Measurements from ENCODE around the gene ABTB1. TPM values are rescaled to one million over a fixed set of nuclear protein-coding genes. Genes with fewer than 3 reads are reported as not detected.
A peak's percentile ranks its signal among the peaks of the same experiment; 100 is the strongest.
"Not testable (repeated sequence)": the region's sequence is repeated elsewhere in the genome, so short reads cannot be mapped to it uniquely, and the experiment has no call there.

Gene ABTB1
- total and polyA plus RNA-seq, 9 donors, result 5.5 to 64.4 (median 26.7) TPM

- Histone ChIP-seq H3K27me3 (no peaks in the 10 kb centered on the region), H3K4me3 (no peak overlapping the region), H3K4me1 (ENCODE audit: insufficient read depth) (peaks cover 2% of the 10 kb centered on the region), H3K9me3 (no peaks in the 10 kb centered on the region), H3K36me3 (no peaks in the 10 kb centered on the region), H3K27ac (no peak overlapping the region)
- peak in 4 of 5 donors; percentile 42 to 61 (median 50) for DNase-seq
- TF ChIP-seq POLR2A (IDR thresholded peaks at IDR 0.05) (no peak), CTCF (IDR thresholded peaks at IDR 0.05) (peak; percentile 51 to 69 (median 61))
- intact Hi-C loops (cut with DNase I), result loop anchor here in 2 of 4 donors (5.0 to 10.0 kb wide), 2 partner anchors 320 to 322 kb away; no protein-coding TSS in a partner anchor
- 68 to 73% (median 72%) methylated on average over 13 of the region's 13 CpGs for WGBS, 3 donors
These were observed 20.3 kb upstream of the ABTB1 start for GRCh38 chr3:127652246-127652995.

- TF ChIP-seq EP300 (IDR thresholded peaks at IDR 0.05), result no peak
- TF ChIP-seq POLR2A (IDR thresholded peaks at IDR 0.05), result no peak
- no peak for TF ChIP-seq CTCF (IDR thresholded peaks at IDR 0.05)
- Histone ChIP-seq H3K27ac (no peak overlapping the region), H3K4me3 (no peak overlapping the region), H3K4me1 (ENCODE audit: insufficient read depth) (no peaks in the 10 kb centered on the region), H3K36me3 (no peaks in the 10 kb centered on the region), H3K9me3 (no peaks in the 10 kb centered on the region), H3K27me3 (no peaks in the 10 kb centered on the region)
- no peak for DNase-seq
- intact Hi-C loops (cut with DNase I), result loop anchor here in 2 of 4 donors (5.0 to 10.0 kb wide), 2 partner anchors 318 to 320 kb away; no protein-coding TSS in a partner anchor
- WGBS, 3 donors, result 37 to 51% (median 50%) methylated on average over 4 of the region's 4 CpGs
These were observed 18.4 kb upstream of the ABTB1 start for GRCh38 chr3:127654374-127654773.

- H3K36me3 ChIP-seq; DNase-seq; H3K27ac ChIP-seq; H3K27me3 ChIP-seq; H3K9me3 ChIP-seq; H3K4me3 ChIP-seq; H3K4me1 ChIP-seq (ENCODE audit: insufficient read depth): not testable (repeated sequence)
- intact Hi-C loops (cut with DNase I), result loop anchor here in 2 of 4 donors (5.0 to 10.0 kb wide), 2 partner anchors 317 to 320 kb away; no protein-coding TSS in a partner anchor
- 90 to 94% (median 93%) methylated on average over 6 of the region's 6 CpGs for WGBS, 3 donors
These were observed 17.8 kb upstream of the ABTB1 start for GRCh38 chr3:127654993-127655392.

- intact Hi-C loops (cut with DNase I), result loop anchor here in 1 of 4 donors (10.0 kb wide), 1 partner anchor 319 kb away; no protein-coding TSS in a partner anchor
- WGBS, 3 donors, result 58 to 84% (median 66%) methylated on average over 3 of the region's 3 CpGs
- no peaks in the 10 kb centered on the region for H3K4me1 ChIP-seq (ENCODE audit: insufficient read depth)
- H3K36me3 ChIP-seq, result no peaks in the 10 kb centered on the region
- H3K27ac ChIP-seq, result no peak overlapping the region
- TF ChIP-seq EP300 (IDR thresholded peaks at IDR 0.05) (no peak), CTCF (IDR thresholded peaks at IDR 0.05) (no peak), POLR2A (IDR thresholded peaks at IDR 0.05) (no peak)
- no peaks in the 10 kb centered on the region for H3K27me3 ChIP-seq
- no peaks in the 10 kb centered on the region for H3K9me3 ChIP-seq
- no peak for DNase-seq
- no peak overlapping the region for H3K4me3 ChIP-seq
These were observed 17.1 kb upstream of the ABTB1 start for GRCh38 chr3:127655641-127656040.

- 91 to 93% (median 92%) methylated on average over 8 of the region's 8 CpGs for WGBS, 3 donors
- H3K4me3 ChIP-seq, result no peak overlapping the region
- no peak for TF ChIP-seq CTCF (IDR thresholded peaks at IDR 0.05)
- TF ChIP-seq EP300 (IDR thresholded peaks at IDR 0.05), result no peak
- TF ChIP-seq POLR2A (IDR thresholded peaks at IDR 0.05), result no peak
- no peaks in the 10 kb centered on the region for H3K27me3 ChIP-seq
- intact Hi-C loops (cut with DNase I), result loop anchor here in 1 of 4 donors (10.0 kb wide), 1 partner anchor 318 kb away; no protein-coding TSS in a partner anchor
- no peaks in the 10 kb centered on the region for H3K36me3 ChIP-seq
- DNase-seq, result no peak
- H3K27ac ChIP-seq, result no peak overlapping the region
- no peaks in the 10 kb centered on the region for H3K4me1 ChIP-seq (ENCODE audit: insufficient read depth)
- no peaks in the 10 kb centered on the region for H3K9me3 ChIP-seq
These were observed 15.8 kb upstream of the ABTB1 start for GRCh38 chr3:127656906-127657305.

Measured in ovary (tissue), 9 donors.